GM10266 (cell line): ENCODE results near the gene CACNA2D3.

Experiments used
- DNase-seq: peaks from one replicate; pipeline ENCODE4 v3.0.0; 2012; ENCODE audit errors: extremely low spot score
- TF ChIP-seq, protein P1 (sequence below): IDR thresholded peaks from 2 replicates; pipeline ENCODE4 v1.5.1; 2012; ENCODE audit warnings: mild to moderate bottlenecking, low read depth; ENCODE audit not compliant: control insufficient read depth, insufficient read depth; ENCODE audit errors: missing control alignments

The CACNA2D3 gene

DNA sequence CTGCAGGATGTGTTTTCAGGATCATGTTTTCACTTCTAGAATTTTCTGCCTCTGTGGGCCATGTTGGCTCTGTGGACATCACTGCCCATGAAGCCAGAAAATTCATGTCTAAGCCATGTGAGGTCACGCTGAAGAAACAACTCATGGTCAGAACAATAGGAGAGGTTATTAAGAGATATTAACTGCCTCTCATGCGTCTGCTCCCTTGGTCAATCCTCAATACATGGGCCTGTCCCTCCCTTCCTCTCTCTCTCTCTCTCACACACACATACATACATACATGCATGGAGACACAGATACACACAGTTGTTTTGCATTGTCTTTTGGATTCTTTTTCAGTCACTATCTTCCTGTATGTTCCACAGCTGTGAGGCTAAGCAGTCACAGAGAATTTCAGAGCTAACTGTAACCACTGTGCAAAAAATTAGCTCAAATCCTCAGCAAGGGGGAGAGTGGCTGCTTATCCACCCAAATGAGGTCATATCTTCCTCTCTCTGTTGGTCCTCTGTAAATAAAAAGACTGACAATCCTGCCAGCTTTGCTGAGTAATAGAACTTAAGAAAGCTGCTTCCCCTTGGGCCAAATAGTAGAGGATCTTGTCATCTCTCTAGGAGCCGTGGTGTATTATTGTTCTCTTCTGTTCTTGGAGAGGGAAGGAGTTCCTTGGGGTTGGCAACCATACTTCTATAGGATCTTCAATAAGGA, 759.9 kb downstream of the CACNA2D3 start:
- TF ChIP-seq, protein P1, sequence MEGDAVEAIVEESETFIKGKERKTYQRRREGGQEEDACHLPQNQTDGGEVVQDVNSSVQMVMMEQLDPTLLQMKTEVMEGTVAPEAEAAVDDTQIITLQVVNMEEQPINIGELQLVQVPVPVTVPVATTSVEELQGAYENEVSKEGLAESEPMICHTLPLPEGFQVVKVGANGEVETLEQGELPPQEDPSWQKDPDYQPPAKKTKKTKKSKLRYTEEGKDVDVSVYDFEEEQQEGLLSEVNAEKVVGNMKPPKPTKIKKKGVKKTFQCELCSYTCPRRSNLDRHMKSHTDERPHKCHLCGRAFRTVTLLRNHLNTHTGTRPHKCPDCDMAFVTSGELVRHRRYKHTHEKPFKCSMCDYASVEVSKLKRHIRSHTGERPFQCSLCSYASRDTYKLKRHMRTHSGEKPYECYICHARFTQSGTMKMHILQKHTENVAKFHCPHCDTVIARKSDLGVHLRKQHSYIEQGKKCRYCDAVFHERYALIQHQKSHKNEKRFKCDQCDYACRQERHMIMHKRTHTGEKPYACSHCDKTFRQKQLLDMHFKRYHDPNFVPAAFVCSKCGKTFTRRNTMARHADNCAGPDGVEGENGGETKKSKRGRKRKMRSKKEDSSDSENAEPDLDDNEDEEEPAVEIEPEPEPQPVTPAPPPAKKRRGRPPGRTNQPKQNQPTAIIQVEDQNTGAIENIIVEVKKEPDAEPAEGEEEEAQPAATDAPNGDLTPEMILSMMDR = no peak
- no peak for DNase-seq

DNA sequence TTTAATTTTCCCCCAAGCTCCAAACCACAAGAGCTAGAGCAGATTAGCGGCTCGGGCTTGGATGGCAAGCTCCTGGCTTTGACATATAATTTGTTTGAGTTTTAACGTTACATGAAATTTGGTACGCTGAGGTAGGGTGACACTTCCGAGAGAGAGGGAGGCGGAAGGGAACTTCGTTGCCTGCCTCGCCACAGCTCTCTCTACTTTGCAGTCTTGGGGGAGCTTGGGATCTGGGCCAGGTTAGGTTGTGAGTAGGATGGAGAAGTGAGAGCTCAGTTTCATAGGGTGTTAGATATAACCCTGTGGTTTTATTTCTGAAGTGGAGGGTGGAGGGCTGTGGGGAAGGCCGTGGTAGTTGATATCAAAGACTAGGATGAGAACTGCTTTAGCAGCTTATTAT, 765.8 kb downstream of the CACNA2D3 start:
- DNase-seq = no peak
- TF ChIP-seq, protein P1 = no peak

DNA sequence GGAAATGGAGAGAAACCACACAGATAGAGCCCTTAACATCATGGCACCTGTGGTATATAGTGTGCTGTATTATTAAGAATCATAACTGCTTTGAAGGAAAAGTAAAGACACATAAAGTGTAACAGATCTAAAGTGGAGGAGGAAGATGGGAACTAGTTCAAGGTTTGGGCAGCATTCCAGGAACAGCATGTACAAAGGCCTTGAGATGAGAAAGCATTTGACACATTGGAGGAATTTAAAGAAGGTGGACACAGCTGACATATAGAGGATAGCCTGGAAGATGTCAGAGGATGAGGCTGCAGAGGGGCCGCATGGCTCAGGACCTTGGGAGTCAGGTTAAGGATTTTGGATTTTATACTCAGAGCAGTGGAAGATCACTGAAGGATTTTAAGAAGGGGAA, 766.5 kb downstream of the CACNA2D3 start:
- TF ChIP-seq, protein P1 = no peak
- DNase-seq = no peak

DNA sequence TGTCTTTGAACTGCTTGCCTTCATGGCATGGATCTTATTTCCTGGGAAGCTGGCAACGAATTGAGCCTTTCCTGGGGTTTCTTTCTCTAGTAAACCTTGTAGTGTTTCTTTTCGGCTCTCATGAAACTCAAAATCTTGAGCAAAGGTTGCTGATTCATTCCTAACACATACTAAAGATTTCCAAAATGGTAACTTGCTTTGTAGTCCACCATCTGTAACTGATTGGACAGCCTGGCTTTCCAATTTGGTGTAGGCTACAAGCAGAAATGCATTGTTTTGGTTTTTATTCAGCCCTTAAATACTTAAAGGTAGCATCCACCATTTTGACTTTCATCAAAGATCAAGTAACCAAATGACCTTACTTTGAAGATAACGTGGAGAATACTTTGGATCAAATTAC, 767.4 kb downstream of the CACNA2D3 start:
- no peak for DNase-seq
- TF ChIP-seq, protein P1 = no peak

DNA sequence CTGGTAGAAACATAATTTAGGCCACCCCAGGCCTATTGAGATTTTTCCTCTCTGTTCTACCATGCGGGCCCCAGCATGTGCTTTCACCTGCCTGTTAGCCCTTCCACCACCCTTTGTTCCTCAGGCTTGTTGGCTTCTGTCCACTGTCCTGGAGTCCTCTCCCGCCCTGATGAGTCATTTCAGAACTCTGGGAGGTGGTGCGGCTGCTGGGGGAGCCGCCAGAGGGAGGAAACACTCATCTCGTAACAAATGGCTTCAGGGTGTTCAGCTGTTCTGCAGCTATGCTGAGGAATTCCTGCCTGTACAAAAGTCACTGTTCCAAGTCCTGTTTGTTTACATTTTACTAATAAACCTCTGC, 769.2 kb downstream of the CACNA2D3 start:
- TF ChIP-seq, protein P1 = no peak
- DNase-seq = no peak

DNA sequence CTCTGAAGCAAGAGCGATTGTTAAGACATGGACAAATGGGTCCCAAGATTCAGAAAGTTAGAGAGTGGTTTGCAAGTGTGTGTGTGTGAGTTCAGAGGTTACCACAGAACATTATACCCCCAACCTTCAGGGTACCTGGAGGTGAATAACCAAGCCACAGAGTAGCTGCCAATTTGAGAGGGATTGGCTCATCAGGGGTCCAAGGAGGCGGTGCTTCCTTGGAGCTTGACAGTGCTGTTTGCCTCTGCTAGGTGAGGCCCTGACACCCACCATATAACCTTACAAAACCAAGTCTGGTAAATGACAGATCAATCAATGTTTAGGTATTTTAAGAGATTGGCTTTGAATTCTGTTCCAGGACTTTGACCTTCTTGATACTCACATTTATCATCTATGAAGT, 769.8 kb downstream of the CACNA2D3 start:
- no peak for DNase-seq
- TF ChIP-seq, protein P1 = no peak

DNA sequence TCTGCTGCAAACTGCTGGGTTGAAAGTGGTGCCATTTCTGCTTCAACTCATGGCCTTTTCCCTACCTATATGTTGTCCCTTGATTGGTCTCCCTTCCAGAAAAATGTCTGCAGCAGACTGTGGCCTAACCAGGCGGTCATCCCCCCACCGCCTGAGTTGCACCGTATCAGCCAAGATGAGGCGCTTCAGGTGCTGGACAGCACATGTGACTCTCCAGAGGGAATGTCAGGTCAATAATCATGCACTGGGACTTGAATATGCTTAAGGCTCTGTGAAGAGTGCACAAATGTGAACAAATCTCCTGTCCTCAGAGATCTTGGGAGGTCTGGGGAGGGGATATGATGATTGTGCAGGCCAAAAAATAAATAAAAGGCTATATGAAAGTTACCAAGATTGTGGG, 773.3 kb downstream of the CACNA2D3 start:
- DNase-seq = no peak
- TF ChIP-seq, protein P1 = no peak
